Measurements from ENCODE around the gene RABL6.
"Not testable (repeated sequence)": the region's sequence is repeated elsewhere in the genome, so short reads cannot be mapped to it uniquely, and the experiment has no call there.

Gene RABL6

DNA sequence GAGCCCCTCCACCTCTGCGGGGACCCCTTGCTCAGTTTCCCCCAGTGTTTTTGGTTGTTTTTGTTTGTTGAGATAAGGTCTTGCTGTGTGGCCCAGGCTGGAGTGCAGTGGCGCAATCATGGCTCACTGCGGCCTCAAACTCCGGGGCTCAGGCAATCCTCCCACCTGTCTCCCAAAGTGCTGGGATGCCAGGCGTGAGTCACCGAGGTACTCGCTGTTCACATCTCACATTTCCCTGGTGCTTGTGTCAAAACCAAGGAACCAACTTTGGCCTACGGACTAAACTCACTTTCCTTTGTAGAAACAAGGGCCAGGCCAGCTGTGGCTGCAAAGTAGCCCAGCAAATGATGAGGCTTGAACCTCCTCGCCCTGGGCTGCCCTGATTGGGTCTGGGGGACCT, 24.8 kb downstream of the RABL6 start:
- TF ChIP-seq, protein P1, sequence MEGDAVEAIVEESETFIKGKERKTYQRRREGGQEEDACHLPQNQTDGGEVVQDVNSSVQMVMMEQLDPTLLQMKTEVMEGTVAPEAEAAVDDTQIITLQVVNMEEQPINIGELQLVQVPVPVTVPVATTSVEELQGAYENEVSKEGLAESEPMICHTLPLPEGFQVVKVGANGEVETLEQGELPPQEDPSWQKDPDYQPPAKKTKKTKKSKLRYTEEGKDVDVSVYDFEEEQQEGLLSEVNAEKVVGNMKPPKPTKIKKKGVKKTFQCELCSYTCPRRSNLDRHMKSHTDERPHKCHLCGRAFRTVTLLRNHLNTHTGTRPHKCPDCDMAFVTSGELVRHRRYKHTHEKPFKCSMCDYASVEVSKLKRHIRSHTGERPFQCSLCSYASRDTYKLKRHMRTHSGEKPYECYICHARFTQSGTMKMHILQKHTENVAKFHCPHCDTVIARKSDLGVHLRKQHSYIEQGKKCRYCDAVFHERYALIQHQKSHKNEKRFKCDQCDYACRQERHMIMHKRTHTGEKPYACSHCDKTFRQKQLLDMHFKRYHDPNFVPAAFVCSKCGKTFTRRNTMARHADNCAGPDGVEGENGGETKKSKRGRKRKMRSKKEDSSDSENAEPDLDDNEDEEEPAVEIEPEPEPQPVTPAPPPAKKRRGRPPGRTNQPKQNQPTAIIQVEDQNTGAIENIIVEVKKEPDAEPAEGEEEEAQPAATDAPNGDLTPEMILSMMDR (IDR thresholded peaks at IDR 0.05; ENCODE audit: low read depth, low read length, missing control alignments): no peak

DNA sequence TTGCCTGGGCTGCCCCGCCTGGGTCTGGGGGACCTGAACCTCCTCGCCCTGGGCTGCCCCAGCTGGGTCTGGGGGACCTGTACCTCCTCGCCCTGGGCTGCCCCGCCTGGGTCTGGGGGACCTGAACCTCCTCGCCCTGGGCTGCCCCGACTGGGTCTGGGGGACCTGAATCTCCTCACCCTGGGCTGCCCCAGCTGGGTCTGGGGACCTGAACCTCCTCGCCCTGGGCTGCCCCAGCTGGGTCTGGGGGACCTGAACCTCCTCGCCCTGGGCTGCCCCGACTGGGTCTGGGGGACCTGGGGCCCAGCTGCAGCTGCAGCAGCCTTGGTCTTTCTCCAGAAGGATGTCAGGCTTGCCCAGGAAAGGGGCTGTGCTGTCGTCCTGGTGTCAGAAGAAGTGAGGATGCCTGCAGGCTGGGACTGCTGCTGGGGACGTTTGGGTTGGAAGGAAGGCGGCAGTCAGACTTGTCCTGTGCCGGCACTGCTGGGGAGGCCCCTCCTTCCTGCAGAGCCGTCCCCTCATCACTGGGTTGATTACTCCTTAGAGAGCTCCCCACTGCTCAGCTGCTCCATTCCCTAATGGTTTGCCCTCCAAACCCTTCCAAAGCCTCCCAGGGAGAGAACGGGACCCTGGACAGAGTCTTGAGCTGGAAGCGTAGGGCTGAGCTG, 25.8 kb downstream of the RABL6 start:
- in situ Hi-C loops (cut with HindIII; ENCODE audit: low sequenced_read_pairs); H3K4me3 ChIP-seq (ENCODE audit: low read depth, low read length); DNase-seq (ENCODE audit: low read depth): not testable (repeated sequence)

More for the DNA sequence above, 24.8 kb downstream of the RABL6 start:
- DNase-seq (ENCODE audit: low read depth): no peak
- no peak overlapping the region for H3K4me3 ChIP-seq (ENCODE audit: low read depth, low read length)
- in situ Hi-C loops (cut with HindIII; ENCODE audit: low sequenced_read_pairs): no loop called here

DNA sequence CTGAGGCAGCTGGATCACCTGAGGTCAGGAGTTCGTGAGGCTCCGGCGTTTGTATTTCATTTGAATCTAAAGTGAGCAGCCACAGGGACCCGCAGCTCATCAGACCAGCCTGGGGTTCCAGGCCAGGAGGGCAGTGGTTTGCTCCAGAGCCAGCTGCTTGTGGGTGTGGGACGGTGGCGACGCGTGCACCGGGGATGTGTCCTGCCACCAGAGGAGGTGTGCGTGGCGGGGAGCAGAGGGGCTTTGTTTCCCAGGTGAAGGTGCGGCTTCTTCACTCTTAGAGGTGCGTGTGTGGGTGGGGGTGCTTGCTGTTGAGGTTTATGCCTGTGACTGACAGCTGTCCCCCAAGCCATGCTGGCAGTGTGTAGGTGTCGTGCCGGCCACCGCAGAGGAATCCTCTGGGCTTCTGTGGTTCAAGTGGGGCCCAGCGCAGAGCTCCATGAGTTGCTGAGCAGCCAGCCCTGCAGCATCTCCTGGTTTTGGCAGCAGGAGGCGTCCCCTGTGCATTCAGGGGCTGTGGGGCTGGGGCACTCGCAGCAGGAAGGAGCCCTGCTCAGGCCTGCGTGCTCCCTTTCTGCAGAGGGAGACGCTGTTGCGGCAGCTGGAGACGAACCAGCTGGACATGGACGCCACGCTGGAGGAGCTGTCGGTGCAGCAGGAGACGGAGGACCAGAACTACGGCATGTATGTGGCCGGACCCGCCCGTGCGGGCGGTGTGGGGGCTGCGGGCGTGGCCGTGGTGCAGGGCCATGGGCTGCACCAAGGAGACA, 27.6 kb downstream of the RABL6 start:
- in situ Hi-C loops (cut with HindIII; ENCODE audit: low sequenced_read_pairs): no loop called here

DNA sequence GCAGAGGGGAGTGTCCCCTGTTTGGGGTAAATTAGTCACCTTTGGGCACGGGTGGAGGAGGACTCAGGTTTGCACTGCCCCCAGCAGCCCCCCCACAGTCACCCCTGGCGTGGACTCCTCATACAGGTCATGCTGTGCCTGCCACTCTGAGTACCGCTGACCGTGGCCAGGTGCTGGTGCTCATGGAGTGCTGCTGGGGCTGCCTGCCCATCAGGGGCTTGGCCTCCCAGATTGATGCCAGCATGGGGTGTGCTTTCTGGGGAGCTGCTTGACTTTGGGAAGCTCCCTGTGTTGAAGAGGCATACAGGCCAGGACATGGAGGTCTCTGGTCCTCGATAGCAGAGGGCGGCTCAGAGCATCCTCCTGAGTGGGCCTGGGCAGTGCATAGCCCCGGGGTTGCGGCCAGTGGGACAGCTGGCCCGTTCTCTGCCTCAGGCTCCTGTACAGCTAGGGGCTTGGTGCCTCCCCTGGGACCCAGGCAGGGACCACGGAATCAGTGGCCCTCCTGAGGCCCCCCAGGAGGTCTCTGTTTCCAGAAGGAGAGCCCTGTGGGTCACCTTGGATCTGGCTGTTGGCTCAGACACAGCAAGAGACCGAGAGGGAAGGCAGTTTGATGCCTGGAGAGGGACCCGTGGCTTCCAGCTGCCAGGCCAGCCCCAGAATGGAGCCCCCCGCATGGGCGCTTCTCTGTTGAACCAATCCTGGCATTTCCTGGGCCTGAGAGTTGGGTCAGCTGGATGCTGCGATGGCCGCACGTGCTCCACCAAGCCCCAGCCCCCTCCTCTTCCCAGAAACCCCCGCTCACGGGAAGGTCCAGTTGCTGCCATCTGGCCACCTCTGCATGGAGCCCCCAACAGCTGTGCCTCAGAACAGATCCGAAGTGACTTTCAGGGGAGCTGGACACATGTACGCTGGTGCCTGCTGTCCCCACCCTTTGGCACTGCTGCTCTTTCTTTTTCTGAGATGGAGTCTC, 28.5 kb downstream of the RABL6 start:
- TF ChIP-seq, protein P1 (IDR thresholded peaks at IDR 0.05; ENCODE audit: low read depth, low read length, missing control alignments): no peak
- no peak overlapping the region for H3K4me3 ChIP-seq (ENCODE audit: low read depth, low read length)
- DNase-seq (ENCODE audit: low read depth): no peak
- in situ Hi-C loops (cut with HindIII; ENCODE audit: low sequenced_read_pairs): no loop called here

More for the DNA sequence above, 27.6 kb downstream of the RABL6 start:
- H3K4me3 ChIP-seq (ENCODE audit: low read depth, low read length): no peak overlapping the region
- TF ChIP-seq, protein P1 (IDR thresholded peaks at IDR 0.05; ENCODE audit: low read depth, low read length, missing control alignments): no peak
- DNase-seq (ENCODE audit: low read depth): no peak

DNA sequence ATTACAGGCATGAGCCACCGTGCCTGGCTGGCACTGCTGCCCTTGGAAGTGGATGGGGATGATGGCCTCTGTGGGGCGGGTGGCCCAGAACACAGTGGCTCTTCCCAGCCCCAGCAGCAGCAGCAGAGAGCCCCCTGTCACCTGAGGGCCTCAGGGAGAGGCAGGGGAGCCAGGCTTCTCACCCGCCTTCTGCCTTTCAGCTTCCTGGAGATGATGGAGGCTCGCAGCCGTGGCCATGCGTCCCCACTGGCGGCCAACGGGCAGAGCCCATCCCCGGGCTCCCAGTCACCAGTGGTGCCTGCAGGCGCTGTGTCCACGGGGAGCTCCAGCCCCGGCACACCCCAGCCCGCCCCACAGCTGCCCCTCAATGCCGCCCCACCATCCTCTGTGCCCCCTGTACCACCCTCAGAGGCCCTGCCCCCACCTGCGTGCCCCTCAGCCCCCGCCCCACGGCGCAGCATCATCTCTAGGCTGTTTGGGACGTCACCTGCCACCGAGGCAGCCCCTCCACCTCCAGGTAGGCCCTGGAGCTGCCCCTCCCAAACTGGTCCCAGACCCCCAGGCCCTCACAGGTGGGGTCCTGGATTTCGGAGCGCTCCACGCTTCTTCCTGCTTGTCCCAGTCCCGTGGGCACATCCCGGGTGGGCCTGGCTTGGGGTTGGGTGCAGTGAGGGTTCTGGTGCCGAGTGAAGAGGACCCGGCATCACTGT, 29.6 kb downstream of the RABL6 start:
- DNase-seq (ENCODE audit: low read depth): no peak
- H3K4me3 ChIP-seq (ENCODE audit: low read depth, low read length): no peak overlapping the region
- in situ Hi-C loops (cut with HindIII; ENCODE audit: low sequenced_read_pairs): no loop called here
- TF ChIP-seq, protein P1 (IDR thresholded peaks at IDR 0.05; ENCODE audit: low read depth, low read length, missing control alignments): no peak

DNA sequence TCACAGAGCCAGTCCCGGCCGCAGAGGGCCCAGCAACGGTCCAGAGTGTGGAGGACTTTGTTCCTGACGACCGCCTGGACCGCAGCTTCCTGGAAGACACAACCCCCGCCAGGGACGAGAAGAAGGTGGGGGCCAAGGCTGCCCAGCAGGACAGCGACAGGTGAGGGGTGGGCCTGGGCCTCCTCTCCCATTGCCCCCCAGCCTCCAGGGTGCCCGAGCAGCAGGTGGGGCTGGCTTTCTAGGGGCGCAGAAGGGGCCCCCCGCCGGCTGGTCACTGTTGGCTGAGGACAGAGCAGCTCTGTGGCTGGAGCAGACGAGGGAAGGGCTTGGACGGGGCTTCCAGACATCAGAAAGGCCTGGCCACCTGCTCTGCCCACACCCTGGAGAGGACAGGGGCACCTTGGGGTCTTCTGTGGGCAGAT, 30.1 kb downstream of the RABL6 start:
- H3K4me3 ChIP-seq (ENCODE audit: low read depth, low read length); DNase-seq (ENCODE audit: low read depth); in situ Hi-C loops (cut with HindIII; ENCODE audit: low sequenced_read_pairs): not testable (repeated sequence)

Measured in astrocyte of the cerebellum (primary cell).